GM19438 (cell line): Measurements from ENCODE around the gene KRT14.
"Not testable (repeated sequence)": the region's sequence is repeated elsewhere in the genome, so short reads cannot be mapped to it uniquely, and the experiment has no call there.

Source experiments
- ATAC-seq: cut with Tn5 transposase; IDR thresholded peaks from one replicate; pipeline ENCODE4 v1.9.1; 2021; ENCODE audit warnings: low read depth; ENCODE audit not compliant: unreplicated experiment

KRT14 gene

DNA sequence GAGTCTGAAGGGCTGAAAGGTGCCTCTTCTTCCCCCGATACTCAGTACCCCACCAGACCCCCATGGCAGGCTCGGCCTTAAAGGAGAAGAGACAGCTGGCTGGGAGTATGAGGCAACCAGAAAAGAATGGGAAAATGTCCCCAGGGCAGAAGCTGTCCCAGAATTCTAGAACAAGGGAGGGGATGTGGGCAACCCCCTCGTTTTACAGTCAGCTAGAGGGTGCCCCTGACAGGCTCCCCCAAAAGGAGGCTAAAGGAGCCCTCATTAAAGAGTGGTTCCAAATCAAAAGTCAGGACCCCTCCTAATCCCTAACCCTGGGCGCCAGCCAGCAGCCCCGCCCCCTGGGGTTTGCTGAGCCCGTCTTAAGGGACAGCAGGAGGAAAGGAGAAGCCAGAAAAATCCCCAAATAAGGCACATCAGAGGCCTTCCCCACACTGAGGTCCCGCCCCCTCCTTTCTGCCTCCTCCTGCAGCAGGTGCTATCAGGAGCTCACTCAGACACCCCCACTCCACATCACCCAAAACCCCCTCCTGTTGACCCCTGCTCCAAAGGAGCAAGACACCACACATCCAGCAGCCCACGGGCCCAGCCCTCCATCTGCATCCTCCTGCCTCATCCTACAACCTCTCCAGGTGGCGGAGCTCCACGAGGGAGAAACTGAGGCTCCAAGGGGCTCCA, 36.6 kb upstream of the KRT14 start:
- ATAC-seq = not testable (repeated sequence)

- not testable (repeated sequence) for ATAC-seq
Observed at GRCh38 chr17:41622340-41623183, 35.9 kb upstream of the KRT14 start.

DNA sequence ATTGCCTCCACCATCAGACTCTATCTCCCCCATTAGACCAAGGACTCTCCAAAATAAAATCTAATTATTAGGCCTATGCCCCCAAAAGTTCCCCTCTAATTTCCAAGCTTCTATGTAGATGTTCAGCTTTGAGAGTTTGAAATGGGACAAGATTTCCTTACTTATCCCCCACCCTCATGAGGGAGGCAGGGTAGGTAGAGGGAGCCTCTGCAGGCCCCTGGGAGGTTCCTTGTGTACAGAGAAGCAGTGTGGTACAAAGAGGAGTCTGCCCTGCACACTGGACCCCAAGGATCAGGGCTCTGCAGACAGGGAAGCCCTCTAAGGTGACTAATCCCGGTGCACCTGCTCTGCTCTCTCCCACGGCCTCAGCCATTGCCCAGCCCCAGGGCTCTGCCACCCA, 35.2 kb upstream of the KRT14 start:
- ATAC-seq = no peak

- ATAC-seq = not testable (repeated sequence)
Observed at GRCh38 chr17:41621435-41621817, 34.7 kb upstream of the KRT14 start.

- no peak for ATAC-seq
Observed at GRCh38 chr17:41620583-41621434, 34.1 kb upstream of the KRT14 start.

DNA sequence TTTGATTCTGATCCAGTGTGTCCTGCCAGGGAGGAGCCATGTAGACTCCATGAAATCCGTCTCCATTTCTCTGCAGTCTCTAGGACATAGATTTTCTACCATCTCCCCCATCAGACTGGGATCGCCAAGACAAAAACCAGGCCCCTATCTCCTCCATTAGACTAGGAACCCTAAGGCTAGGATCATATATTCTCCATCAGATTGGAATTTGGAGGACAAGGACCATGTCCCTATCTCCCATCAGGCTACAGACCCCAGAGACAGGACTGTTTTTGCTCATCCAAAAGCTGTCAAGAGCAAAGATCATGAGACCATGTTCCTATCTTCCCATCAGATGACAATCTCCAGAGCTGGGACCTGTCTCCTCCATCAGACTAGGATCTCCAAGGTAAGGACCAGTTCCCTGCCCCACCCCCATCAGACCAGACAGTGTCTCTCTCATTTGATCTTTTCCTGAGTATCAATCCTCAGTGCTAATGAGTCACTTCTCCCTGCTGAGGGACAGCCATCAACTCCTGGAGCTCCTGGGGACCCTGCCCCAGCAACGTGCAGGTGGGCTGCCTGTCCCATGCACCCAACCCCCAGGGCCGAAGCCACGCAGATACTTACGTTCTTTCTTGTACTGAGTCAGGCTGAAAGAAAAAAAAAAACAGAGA, 33.4 kb upstream of the KRT14 start:
- not testable (repeated sequence) for ATAC-seq

DNA sequence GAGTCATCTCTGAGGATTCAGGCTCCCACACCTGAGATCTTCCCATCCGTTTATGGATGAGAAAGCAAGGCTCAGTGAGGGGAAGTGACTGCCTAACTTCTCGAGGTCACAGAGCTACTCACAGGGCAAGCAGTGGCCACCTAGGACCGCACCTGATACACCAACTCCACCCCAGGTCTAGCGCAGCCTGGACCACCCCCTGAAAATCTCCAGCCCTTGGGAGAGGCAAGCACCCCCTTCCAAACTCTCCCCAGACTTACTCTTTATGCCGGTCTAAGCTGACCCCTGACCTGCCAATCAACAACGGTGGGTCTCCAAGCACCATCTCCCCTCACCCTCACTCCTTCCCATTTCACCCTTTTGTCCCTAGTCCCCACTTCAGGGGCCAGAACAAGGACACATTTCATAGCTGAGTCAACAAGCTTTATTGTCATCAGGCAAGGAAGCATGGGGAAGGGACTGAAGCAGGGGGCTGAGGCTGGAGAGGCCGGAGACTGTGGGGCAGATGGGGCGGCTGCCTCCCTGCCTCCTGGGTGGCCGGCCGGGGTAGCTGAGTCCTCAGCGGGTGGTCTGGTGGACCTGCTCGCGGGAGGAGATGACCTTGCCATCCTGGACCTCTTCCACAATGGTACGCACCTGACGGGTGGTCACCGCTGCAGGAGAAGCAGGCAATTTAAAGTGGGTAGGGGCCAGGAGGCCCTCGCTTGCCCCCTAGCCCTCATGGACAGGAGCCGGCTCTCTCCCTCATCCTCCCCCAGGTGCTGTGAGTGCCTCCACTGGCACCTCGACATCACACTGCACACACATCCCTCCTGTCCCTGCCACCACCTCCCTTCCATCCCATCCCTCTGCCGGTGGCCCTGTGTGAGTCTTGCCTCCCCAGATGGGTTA, 32.6 kb upstream of the KRT14 start:
- no peak for ATAC-seq

GRCh38 chr17:41618341-41619035, 31.8 kb upstream of the KRT14 start:
- ATAC-seq = no peak

DNA sequence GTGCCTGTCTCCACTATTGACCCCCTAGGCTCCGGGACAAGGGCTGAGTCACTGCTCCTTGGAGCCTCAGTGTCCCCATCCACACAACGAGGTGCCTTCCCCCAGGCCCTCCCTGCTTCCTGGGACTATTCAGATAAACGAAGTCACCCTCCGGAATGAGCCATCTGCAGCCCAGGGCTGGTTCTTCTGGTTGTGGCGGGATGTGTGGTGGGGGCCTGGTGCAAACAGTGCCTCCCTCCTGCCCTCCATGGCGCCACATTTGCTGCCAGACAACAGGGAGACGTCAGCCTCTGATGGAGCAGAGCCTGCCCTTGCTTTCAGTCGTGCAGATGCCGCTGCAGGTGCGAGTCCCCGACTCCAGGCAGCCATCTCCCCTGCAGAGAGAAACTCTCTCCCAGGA, 31.0 kb upstream of the KRT14 start:
- ATAC-seq = no peak

GRCh38 chr17:41617136-41617535, 30.4 kb upstream of the KRT14 start:
- no peak for ATAC-seq

- not testable (repeated sequence) for ATAC-seq
Observed at GRCh38 chr17:41616486-41616885, 29.8 kb upstream of the KRT14 start.

GRCh38 chr17:41615454-41615853, 28.8 kb upstream of the KRT14 start:
- no peak for ATAC-seq

- ATAC-seq = not testable (repeated sequence)
Observed at GRCh38 chr17:41614767-41615166, 28.1 kb upstream of the KRT14 start.

- no peak for ATAC-seq
Observed at GRCh38 chr17:41614098-41614497, 27.4 kb upstream of the KRT14 start.

DNA sequence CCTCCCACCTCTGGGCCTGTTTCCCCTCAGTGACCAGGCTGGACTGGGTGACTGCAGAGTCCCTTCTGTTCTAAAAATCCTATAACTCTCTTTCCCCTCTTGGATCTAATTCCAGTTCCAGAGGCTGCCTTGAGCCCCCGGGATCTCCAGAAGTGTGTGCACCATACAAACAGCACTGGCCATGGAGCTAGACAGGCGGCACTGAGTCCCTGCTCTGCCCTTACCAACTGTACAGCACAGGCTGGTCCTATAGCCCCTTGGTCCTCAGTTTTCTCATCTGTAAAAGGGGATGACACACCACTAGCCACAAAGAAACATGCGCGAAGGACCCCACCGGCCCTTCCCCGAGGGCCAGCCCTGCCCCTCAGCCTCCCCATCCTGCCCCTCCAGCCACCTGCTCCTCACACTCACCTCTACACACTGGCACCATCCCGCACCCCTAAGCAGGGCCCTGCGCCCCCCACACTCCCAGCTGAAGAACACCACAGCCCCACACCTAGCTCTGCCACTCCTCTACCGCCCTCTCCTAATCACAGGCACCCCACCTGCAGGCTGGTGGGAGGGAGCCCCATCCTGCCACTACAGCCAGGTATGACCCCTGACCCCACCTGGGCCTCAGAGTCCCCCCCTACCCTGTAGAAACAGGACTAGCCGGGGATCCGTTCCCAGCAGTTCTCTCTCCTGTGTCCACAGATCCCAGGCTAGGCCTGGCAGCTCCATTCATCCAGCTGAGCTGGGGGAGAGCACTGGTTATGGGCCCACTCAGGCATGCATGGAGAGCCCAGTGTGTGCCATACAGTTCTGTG, 26.8 kb upstream of the KRT14 start:
- no peak for ATAC-seq

DNA sequence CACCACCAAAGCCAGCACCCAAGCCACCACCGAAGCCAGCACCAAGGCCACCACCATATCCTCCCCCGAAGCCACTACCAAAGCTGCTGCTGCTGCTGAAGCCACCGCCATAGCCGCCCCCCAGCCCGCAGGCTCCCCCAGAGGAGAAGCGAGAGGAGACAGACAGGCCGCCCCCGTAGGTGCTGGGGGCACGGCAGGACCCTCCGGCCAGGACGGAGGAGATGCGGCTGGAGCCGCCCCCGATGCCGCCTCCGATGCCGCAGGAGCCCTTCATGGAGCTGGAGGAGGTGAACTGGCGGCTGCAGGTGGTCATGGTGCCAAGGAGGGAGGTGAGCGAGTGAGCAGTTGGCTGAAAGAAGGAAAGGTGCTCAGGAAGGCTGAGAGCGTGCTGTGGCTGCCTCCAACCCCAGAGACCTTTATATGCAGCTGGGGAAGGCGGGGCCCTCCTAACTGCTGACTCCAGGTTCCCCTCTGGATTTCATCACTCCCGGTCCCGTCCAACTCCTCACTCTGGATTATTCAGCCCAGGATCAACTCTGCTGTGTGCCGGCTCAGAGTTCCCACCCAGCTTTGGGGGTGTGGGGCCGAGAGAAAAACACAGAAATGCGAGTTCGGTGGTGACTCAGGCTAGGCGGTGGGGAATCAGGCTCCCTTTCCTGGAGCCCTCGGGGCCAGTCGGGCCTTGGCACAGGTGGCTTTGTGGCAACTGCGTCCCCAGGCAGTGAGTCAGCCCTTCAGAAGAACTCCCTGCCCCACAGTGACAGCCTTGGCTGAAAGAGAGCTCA, 25.9 kb upstream of the KRT14 start, which contains the start of gene KRT16:
Gene KRT16 (minus strand): TSS at position 392 of the 785 bp plus-strand sequence. CDS start 79 bp downstream, at position 313.
- ATAC-seq = not testable (repeated sequence)

- no peak for ATAC-seq
Observed at GRCh38 chr17:41610965-41611640, 24.4 kb upstream of the KRT14 start.
